Transverse colon (tissue), 4 donors: ENCODE measurements around the gene TNFSF4.

Experiments
- EP300 ChIP-seq: sonication (generic); formaldehyde crosslinking; IDR thresholded peaks from one replicate; pipeline ENCODE4 v1.6.1; 2017; ENCODE audit warnings: antibody characterized with exemption, low read depth
- POLR2A ChIP-seq: fragments of 450-650 bp; IDR thresholded peaks from one replicate; pipeline ENCODE4 v1.6.1; 2016; ENCODE audit warnings: antibody characterized with exemption, mild to moderate bottlenecking, moderate library complexity
- POLR2AphosphoS5 ChIP-seq, 3 donors: sonication (generic); formaldehyde crosslinking; IDR thresholded peaks; one replicate each; pipeline ENCODE4 v1.6.1; 2016; ENCODE audit warnings: antibody characterized with exemption in 3 of 3
- TF ChIP-seq, protein P1 (sequence below), 5 experiments: fragments of 200-600 bp in 3 of 5; fragments of 450-650 bp in 2 of 5; sonication (generic) in 3 of 5; IDR thresholded peaks; 1 replicate in 2 of 5; 2 replicates in 3 of 5; pipeline ENCODE4 v1.5.1; 2016 to 2017; ENCODE audit warnings: antibody characterized with exemption in 5 of 5, inconsistent platforms in 3 of 5, mild to moderate bottlenecking in 2 of 5, moderate library complexity in 1 of 5

DNA sequence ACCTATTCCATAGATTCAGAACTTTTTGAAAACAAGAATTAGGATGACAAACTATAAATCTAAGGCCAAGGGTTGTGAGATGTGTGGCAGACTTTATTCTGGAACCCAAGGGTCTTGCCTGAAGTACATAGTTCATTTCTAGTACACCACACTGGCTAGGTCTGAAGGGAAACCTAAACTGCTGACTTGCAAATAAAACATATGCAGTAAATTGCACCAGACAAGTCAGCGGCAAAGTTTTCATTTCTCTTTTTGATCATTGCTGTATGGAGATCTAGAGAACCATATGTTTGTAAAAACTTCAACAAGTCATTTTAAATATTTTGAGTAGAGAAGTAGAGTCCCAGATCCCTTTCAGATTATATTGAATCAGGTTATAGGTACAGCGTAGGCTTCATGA lies 43.9 kb downstream of the TNFSF4 start:
- TF ChIP-seq POLR2A (no peak), POLR2AphosphoS5 (IDR thresholded peaks at IDR 0.05) (no peak), EP300 (no peak)
- TF ChIP-seq, protein P1, sequence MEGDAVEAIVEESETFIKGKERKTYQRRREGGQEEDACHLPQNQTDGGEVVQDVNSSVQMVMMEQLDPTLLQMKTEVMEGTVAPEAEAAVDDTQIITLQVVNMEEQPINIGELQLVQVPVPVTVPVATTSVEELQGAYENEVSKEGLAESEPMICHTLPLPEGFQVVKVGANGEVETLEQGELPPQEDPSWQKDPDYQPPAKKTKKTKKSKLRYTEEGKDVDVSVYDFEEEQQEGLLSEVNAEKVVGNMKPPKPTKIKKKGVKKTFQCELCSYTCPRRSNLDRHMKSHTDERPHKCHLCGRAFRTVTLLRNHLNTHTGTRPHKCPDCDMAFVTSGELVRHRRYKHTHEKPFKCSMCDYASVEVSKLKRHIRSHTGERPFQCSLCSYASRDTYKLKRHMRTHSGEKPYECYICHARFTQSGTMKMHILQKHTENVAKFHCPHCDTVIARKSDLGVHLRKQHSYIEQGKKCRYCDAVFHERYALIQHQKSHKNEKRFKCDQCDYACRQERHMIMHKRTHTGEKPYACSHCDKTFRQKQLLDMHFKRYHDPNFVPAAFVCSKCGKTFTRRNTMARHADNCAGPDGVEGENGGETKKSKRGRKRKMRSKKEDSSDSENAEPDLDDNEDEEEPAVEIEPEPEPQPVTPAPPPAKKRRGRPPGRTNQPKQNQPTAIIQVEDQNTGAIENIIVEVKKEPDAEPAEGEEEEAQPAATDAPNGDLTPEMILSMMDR (IDR thresholded peaks at IDR 0.05): no peak
